ENCODE data around the gene UGT3A2.

GRCh38 chr5:36056422-36056821, 10.3 kb downstream of the UGT3A2 start:
- TF ChIP-seq POLR2A (IDR thresholded peaks at IDR 0.05; ENCODE audit: low read length) (no peak), GATA1 (IDR thresholded peaks at IDR 0.05; ENCODE audit: low read depth, low read length) (no peak)
